Endothelial cell (in vitro differentiated cells): ENCODE results near the gene GJA9. TPM values are rescaled to one million over a fixed set of nuclear protein-coding genes. Genes with fewer than 3 reads are reported as not detected.

Source experiments
- DNase-seq: peaks from one replicate; pipeline ENCODE4 v3.0.0; 2021; ENCODE audit warnings: low spot score
- H3K27ac Mint-ChIP-seq: one replicate; pipeline ENCODE4 v1.8.0; 2021; ENCODE audit warnings: mixed read lengths, inconsistent platforms; ENCODE audit not compliant: unreplicated experiment
- H3K27me3 Mint-ChIP-seq: one replicate; pipeline ENCODE4 v1.8.0; 2021; ENCODE audit warnings: mild to moderate bottlenecking, moderate library complexity, mixed read lengths, inconsistent platforms; ENCODE audit not compliant: unreplicated experiment
- H3K36me3 Mint-ChIP-seq: one replicate; pipeline ENCODE4 v1.8.0; 2021; ENCODE audit warnings: mild to moderate bottlenecking, low read depth, mixed read lengths, inconsistent platforms; ENCODE audit not compliant: unreplicated experiment
- H3K4me1 Mint-ChIP-seq: one replicate; pipeline ENCODE4 v1.8.0; 2021; ENCODE audit warnings: mild to moderate bottlenecking, mixed read lengths, inconsistent platforms; ENCODE audit not compliant: unreplicated experiment
- H3K4me3 Mint-ChIP-seq: one replicate; pipeline ENCODE4 v1.8.0; 2021; ENCODE audit warnings: mild to moderate bottlenecking, mixed read lengths, inconsistent platforms; ENCODE audit not compliant: unreplicated experiment
- H3K9me3 Mint-ChIP-seq: one replicate; pipeline ENCODE4 v1.8.0; 2021; ENCODE audit warnings: mixed read lengths, inconsistent platforms; ENCODE audit not compliant: unreplicated experiment
- CTCF ChIP-seq: fragments of 200-600 bp; sonication (generic); IDR thresholded peaks from one replicate; pipeline ENCODE4 v1.5.0; 2021; ENCODE audit warnings: antibody characterized with exemption; ENCODE audit not compliant: unreplicated experiment
- total RNA-seq: library from RNA; stranded (reverse); fragmentation: NEBNext Ultra II Directional; extraction: Animal tissue kit (Norgen Biotek cat#: 25700); gene quantifications from one replicate; pipeline ENCODE4 v1.2.1, GENCODE V29; 2021; ENCODE audit not compliant: unreplicated experiment

GJA9 gene
- total RNA-seq, 1 donor from 2014 or later = not detected

- DNase-seq = no peak
- TF ChIP-seq CTCF = no peak
- Mint-ChIP-seq H3K4me3 (no peak overlapping the region), H3K27me3 (peaks cover 3% of the 10 kb centered on the region), H3K9me3 (no peaks in the 10 kb centered on the region), H3K27ac (no peak overlapping the region), H3K4me1 (no peaks in the 10 kb centered on the region), H3K36me3 (no peaks in the 10 kb centered on the region)
These were observed 42.2 kb upstream of the GJA9 start for GRCh38 chr1:38923607-38924006.

GRCh38 chr1:38919130-38919529, 37.7 kb upstream of the GJA9 start:
- Mint-ChIP-seq H3K27me3 (peaks cover 5% of the 10 kb centered on the region), H3K27ac (no peak overlapping the region), H3K36me3 (no peaks in the 10 kb centered on the region), H3K4me1 (no peaks in the 10 kb centered on the region), H3K4me3 (no peak overlapping the region), H3K9me3 (no peaks in the 10 kb centered on the region)
- DNase-seq = no peak
- TF ChIP-seq CTCF = no peak

- no peak overlapping the region for H3K4me3 Mint-ChIP-seq
- peaks cover 5% of the 10 kb centered on the region for H3K27me3 Mint-ChIP-seq
- H3K9me3 Mint-ChIP-seq = no peaks in the 10 kb centered on the region
- TF ChIP-seq CTCF = no peak
- no peaks in the 10 kb centered on the region for H3K36me3 Mint-ChIP-seq
- H3K27ac Mint-ChIP-seq = no peak overlapping the region
- no peaks in the 10 kb centered on the region for H3K4me1 Mint-ChIP-seq
- no peak for DNase-seq
These were observed 37.2 kb upstream of the GJA9 start for GRCh38 chr1:38918568-38918967.

- no peak for DNase-seq
- no peak for TF ChIP-seq CTCF
- Mint-ChIP-seq H3K36me3 (no peaks in the 10 kb centered on the region), H3K27me3 (peaks cover 5% of the 10 kb centered on the region), H3K4me3 (no peak overlapping the region), H3K4me1 (no peaks in the 10 kb centered on the region), H3K9me3 (no peaks in the 10 kb centered on the region), H3K27ac (no peak overlapping the region)
These were observed 36.4 kb upstream of the GJA9 start for GRCh38 chr1:38917772-38918171.

GRCh38 chr1:38917337-38917736, 36.0 kb upstream of the GJA9 start:
- DNase-seq = no peak
- Mint-ChIP-seq H3K4me3 (no peak overlapping the region), H3K4me1 (no peaks in the 10 kb centered on the region), H3K27me3 (peaks cover 5% of the 10 kb centered on the region), H3K9me3 (no peaks in the 10 kb centered on the region), H3K36me3 (no peaks in the 10 kb centered on the region), H3K27ac (no peak overlapping the region)
- TF ChIP-seq CTCF = no peak
